Skin of body (tissue), 2 donors: Measurements from ENCODE around the gene TTK. TPM values are rescaled to one million over a fixed set of nuclear protein-coding genes. Genes with fewer than 3 reads are reported as not detected.
"Not testable (repeated sequence)": the region's sequence is repeated elsewhere in the genome, so short reads cannot be mapped to it uniquely, and the experiment has no call there.

ENCODE experiments used
- DNase-seq: peaks from one replicate; lab custom pipeline; 2025; lab: John Stamatoyannopoulos, UW
- total RNA-seq: library from RNA; depleted of rRNA; stranded (reverse); fragments of >200 nt; gene quantifications from one replicate; pipeline ENCODE4 v1.2.3, GENCODE V29; 2014

Gene TTK
- total RNA-seq, 1 donor from 2014 or later, result 12.0 TPM

DNA sequence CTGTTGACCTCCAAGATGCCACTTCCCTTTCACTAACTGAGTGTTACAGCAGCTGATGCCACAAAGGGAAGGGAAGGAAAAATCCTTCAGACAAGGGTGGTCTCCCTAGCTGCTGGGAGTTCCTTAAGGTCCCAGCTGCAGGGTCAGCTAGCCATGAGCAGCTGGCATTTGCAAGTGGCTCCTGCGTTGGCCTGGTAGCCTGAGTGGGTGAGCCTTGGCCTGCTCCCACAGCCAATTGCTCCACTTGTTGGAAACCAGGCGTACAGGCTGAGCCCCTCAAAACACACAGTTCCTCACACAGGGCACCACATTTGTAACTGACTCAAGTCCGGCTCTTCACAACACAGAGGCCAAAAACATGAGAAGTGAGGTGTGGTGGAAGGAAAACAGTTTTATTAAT, 16.7 kb downstream of the TTK start:
- no peak for DNase-seq

GRCh38 chr6:80021591-80021990, 17.1 kb downstream of the TTK start:
- DNase-seq, result no peak

- DNase-seq, result no peak
Observed at GRCh38 chr6:80022803-80023202, 18.4 kb downstream of the TTK start.

GRCh38 chr6:80028589-80028988, 24.1 kb downstream of the TTK start:
- DNase-seq, result no peak

GRCh38 chr6:80029470-80029869, 25.0 kb downstream of the TTK start:
- no peak for DNase-seq

- DNase-seq, result not testable (repeated sequence)
Observed at GRCh38 chr6:80048220-80048619, 43.8 kb downstream of the TTK start.

- no peak for DNase-seq
Observed at GRCh38 chr6:80060774-80061173, 56.3 kb downstream of the TTK start.

DNA sequence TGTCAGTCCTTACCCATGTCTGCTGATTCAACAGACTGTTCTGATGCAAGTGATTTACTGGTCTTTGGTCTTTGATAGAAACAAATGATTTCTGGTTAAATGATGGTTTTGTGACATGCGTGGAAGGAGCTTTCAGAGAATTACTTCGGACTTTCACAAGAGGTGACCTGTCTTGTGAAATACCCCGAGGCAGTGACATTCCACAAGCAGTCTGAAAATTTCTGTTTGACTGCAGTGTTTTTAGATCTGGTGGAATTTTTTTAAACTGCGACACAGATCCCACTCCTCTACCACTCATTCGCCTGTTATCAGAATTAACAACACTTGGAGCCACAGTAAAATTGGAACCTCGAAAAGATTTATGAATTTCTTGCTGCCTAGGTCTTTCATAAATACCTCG, 63.7 kb downstream of the TTK start:
- not testable (repeated sequence) for DNase-seq

DNA sequence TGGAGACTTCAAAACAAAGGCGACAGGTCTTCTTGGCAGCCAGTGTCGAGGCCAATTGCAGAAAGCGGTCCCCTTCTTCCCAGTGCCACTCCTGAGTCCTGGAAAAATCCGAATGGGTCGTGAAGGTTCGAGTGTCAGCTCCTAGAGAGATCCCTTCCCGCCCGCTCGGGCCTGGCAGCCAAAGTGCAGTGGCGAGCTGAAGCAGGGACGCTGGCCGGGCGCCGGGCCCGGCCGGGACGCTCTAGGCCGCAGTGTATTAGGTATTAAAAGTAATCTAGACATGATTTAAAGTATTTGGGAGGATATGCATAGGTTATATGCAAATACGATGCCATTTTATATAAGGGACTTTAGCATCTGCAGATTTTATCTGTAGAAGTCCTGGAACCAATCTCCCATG, 66.0 kb downstream of the TTK start:
- not testable (repeated sequence) for DNase-seq

DNA sequence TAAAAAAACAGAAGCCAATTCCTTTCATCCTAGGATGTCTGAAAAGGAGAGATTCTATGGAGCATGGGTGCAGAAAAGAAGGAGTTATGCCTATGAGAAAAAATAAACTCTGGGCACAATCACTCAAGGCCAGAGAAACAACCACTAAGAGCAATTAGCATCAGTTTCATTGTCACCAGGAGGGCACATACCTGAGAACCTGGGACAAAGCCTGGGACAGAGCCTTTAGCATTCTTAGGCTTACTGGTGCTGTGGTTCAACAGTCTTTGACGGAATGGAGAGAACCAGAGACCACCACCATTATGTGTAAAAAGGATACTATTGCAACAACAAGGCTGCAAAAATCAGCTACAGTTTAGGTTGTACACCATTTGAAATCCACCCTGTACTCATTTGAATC, 72.6 kb downstream of the TTK start:
- DNase-seq, result no peak

DNA sequence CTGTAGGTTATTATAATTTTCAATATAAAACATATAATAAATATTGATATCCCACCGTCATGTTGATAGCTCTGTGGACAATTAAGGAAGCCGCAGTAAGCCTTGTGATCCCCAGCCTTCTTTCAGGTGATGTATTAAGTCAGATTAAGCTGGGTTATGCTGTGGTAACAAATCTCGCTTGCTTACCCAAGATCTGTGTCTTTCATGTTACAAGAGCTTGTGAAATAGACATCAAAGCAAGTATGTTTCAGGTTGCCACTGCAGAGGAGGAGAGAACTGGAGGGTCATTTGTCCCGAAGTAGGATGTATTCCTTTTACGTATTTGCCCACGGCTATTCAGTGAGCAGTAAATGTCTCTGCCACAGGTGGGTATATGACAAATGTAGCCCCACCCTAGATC, 84.2 kb downstream of the TTK start:
- DNase-seq, result no peak

DNA sequence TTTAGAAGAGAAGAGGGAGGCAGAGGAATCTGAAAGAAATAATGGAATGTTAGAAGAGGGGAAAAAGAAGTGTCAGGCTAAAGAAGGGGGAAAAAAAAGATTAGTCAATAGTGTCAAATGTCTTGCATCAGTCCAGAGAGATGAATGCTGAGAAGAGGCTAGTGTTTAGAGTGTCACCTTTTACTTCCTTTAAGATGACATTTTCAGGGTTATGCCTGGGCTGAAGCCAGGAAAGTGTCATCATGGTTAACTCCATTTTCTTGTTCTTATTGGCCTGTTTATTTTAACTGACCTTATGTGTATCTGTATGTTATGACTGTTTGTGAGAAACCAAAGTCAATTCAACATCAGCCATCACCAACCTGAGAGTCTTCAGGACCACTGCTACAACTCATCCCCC, 87.1 kb downstream of the TTK start:
- DNase-seq, result no peak

Other genes with a start within 250 kb of the TTK start
- gene ELOVL4, start 57.1 kb upstream of the TTK start, total RNA-seq, result 60.1 TPM
- gene BCKDHB, start 102.0 kb downstream of the TTK start, total RNA-seq, result 20.3 TPM